Superior temporal gyrus (tissue), 1 donor: ENCODE measurements around the gene OGFR.

Experiments used
- DNase-seq: peaks from one replicate; pipeline ENCODE4 v3.0.0-alpha.2; 2016; ENCODE audit errors: extremely low spot score

Gene OGFR

GRCh38 chr20:62804627-62805154, at the start of gene OGFR:
TSS of gene OGFR (plus strand) at chr20:62804835. CDS start at chr20:62804860, 25 bp downstream.
- DNase-seq, result no peak

GRCh38 chr20:62754991-62755356, 49.7 kb upstream of the OGFR start:
- DNase-seq, result no peak

- DNase-seq, result no peak
Measured at GRCh38 chr20:62755817-62756724, 48.6 kb upstream of the OGFR start.

- DNase-seq, result no peak
Measured at GRCh38 chr20:62758226-62758912, 46.3 kb upstream of the OGFR start.

- DNase-seq, result no peak
Measured at GRCh38 chr20:62759981-62760431, 44.6 kb upstream of the OGFR start.

GRCh38 chr20:62760471-62760855, 44.2 kb upstream of the OGFR start:
- DNase-seq, result no peak

- DNase-seq, result no peak
Measured at GRCh38 chr20:62760856-62761758, 43.5 kb upstream of the OGFR start.

GRCh38 chr20:62761759-62762131, 42.9 kb upstream of the OGFR start:
- DNase-seq, result no peak

GRCh38 chr20:62762376-62762775, 42.3 kb upstream of the OGFR start:
- DNase-seq, result no peak

GRCh38 chr20:62762801-62763368, 41.8 kb upstream of the OGFR start:
- no peak for DNase-seq

GRCh38 chr20:62763404-62763803, 41.2 kb upstream of the OGFR start:
- DNase-seq, result no peak

GRCh38 chr20:62764156-62764935, 40.3 kb upstream of the OGFR start:
- no peak for DNase-seq

- no peak for DNase-seq
Measured at GRCh38 chr20:62765021-62765420, 39.6 kb upstream of the OGFR start.

- no peak for DNase-seq
Measured at GRCh38 chr20:62765432-62766070, 39.1 kb upstream of the OGFR start.

GRCh38 chr20:62766071-62766450, 38.6 kb upstream of the OGFR start:
- no peak for DNase-seq

- no peak for DNase-seq
Measured at GRCh38 chr20:62766716-62767115, 37.9 kb upstream of the OGFR start.

- no peak for DNase-seq
Measured at GRCh38 chr20:62768234-62768546, 36.4 kb upstream of the OGFR start.

- no peak for DNase-seq
Measured at GRCh38 chr20:62768551-62769287, 35.9 kb upstream of the OGFR start.

GRCh38 chr20:62769346-62770071, 35.1 kb upstream of the OGFR start:
- no peak for DNase-seq
